ENCODE results near the gene TMOD3.

The TMOD3 gene

GRCh38 chr15:51846463-51847230, 17.2 kb downstream of the TMOD3 start:
- FAIRE-seq (no peak), DNase-seq (ENCODE audit: insufficient read length, low spot score) (no peak)
- TF ChIP-seq CTCF (IDR thresholded peaks at IDR 0.05; ENCODE audit: insufficient read depth, missing control alignments) = no peak

- DNase-seq (ENCODE audit: insufficient read length, low spot score) = no peak
- FAIRE-seq = no peak
- TF ChIP-seq CTCF (IDR thresholded peaks at IDR 0.05; ENCODE audit: insufficient read depth, missing control alignments) = no peak
Observed at GRCh38 chr15:51848811-51849210, 19.4 kb downstream of the TMOD3 start.

GRCh38 chr15:51849860-51850259, 20.4 kb downstream of the TMOD3 start:
- no peak for FAIRE-seq
- TF ChIP-seq CTCF (IDR thresholded peaks at IDR 0.05; ENCODE audit: insufficient read depth, missing control alignments) = no peak
- no peak for DNase-seq (ENCODE audit: insufficient read length, low spot score)

- no peak for TF ChIP-seq CTCF (IDR thresholded peaks at IDR 0.05; ENCODE audit: insufficient read depth, missing control alignments)
- no peak for DNase-seq (ENCODE audit: insufficient read length, low spot score)
- FAIRE-seq = no peak
Observed at GRCh38 chr15:51853998-51854397, 24.5 kb downstream of the TMOD3 start.

- no peak for DNase-seq (ENCODE audit: insufficient read length, low spot score)
- no peak for FAIRE-seq
- TF ChIP-seq CTCF (IDR thresholded peaks at IDR 0.05; ENCODE audit: insufficient read depth, missing control alignments) = no peak
Observed at GRCh38 chr15:51855612-51856011, 26.2 kb downstream of the TMOD3 start.

GRCh38 chr15:51856714-51857380, 27.4 kb downstream of the TMOD3 start:
- FAIRE-seq (no peak), DNase-seq (ENCODE audit: insufficient read length, low spot score) (no peak)
- TF ChIP-seq CTCF (IDR thresholded peaks at IDR 0.05; ENCODE audit: insufficient read depth, missing control alignments) = no peak

All from D721Med (cell line).